ENCODE data around the gene SAMD14.

The SAMD14 gene

DNA sequence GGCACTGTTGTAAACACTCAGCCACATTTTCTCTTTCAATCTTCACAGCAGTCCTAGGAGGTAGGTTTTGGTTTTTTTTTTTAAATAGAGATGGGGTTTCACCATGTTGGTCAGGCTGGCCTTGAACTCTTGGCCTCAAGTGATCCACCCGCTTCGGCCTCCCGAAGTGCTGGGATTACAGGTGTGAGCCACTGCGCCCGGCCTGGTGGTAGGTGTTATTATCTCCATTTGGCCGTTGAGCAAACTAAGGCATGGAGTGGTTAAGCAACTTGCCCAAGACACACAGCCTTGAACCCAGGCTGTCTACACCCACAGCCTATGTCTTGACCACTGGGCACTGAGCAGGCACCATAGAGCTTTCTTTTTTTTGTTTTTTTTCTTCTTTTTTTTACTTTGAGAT lies 44.5 kb upstream of the SAMD14 start:
- DNase-seq (ENCODE audit: low read depth) = no peak
- TF ChIP-seq, protein P1, sequence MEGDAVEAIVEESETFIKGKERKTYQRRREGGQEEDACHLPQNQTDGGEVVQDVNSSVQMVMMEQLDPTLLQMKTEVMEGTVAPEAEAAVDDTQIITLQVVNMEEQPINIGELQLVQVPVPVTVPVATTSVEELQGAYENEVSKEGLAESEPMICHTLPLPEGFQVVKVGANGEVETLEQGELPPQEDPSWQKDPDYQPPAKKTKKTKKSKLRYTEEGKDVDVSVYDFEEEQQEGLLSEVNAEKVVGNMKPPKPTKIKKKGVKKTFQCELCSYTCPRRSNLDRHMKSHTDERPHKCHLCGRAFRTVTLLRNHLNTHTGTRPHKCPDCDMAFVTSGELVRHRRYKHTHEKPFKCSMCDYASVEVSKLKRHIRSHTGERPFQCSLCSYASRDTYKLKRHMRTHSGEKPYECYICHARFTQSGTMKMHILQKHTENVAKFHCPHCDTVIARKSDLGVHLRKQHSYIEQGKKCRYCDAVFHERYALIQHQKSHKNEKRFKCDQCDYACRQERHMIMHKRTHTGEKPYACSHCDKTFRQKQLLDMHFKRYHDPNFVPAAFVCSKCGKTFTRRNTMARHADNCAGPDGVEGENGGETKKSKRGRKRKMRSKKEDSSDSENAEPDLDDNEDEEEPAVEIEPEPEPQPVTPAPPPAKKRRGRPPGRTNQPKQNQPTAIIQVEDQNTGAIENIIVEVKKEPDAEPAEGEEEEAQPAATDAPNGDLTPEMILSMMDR (IDR thresholded peaks at IDR 0.05; ENCODE audit: control insufficient read depth, insufficient read depth, low read depth, low read length, missing control alignments) = no peak
- H3K4me3 ChIP-seq (ENCODE audit: control insufficient read depth, low read depth, low read length) = no peak overlapping the region

DNA sequence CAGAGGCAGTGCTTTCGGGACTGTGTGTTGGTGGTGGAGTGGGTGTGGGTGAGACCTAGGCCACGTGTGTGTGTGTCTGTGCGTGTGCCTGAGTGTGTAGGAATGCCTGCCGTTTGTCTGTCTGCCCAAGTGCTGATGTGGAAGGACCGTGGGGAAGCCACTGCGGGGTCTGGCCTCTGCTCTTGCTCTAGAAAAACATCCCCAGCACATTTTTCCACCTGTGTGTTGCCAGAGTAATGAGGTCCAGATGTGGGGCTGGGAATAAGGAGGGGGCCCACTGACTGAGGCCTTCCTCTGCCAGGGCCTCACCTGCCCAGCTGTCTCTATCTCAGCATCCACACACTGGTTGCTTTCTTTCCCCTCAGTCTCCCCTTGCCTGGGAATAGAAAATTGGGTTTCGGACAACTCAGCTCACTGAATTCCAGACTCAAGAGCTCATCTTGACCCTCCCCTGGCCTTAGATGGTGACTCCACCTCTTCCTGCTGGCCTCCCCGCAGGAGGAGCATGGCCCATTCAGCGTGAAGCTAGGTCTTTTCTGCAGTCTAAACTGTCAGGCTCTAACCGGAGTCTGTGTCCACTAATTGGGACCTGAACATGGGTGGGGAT lies 43.5 kb upstream of the SAMD14 start:
- TF ChIP-seq, protein P1 (IDR thresholded peaks at IDR 0.05; ENCODE audit: control insufficient read depth, insufficient read depth, low read depth, low read length, missing control alignments) = no peak
- H3K4me3 ChIP-seq (ENCODE audit: control insufficient read depth, low read depth, low read length) = no peak overlapping the region
- DNase-seq (ENCODE audit: low read depth) = no peak

DNA sequence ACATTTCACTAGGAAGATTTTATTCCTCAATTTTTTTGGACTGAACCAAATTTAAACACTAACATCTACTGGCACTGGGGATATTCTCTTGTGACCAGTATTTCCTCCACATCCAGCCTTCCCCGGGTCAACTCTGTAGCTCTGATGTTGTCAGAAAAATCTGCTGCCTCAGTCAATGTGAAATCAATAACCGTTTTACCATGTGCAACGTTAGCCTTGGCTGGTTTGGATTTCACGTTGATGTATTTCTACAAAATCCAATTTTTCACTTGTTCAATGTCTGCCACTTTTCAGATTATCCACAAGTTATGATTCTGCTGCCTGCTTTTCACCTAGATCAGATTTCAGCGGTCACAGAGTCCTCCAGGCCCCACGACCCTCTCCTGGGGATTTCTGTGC lies 43.0 kb upstream of the SAMD14 start:
- DNase-seq (ENCODE audit: low read depth) = no peak
- TF ChIP-seq, protein P1 (IDR thresholded peaks at IDR 0.05; ENCODE audit: control insufficient read depth, insufficient read depth, low read depth, low read length, missing control alignments) = no peak
- H3K4me3 ChIP-seq (ENCODE audit: control insufficient read depth, low read depth, low read length) = no peak overlapping the region

DNA sequence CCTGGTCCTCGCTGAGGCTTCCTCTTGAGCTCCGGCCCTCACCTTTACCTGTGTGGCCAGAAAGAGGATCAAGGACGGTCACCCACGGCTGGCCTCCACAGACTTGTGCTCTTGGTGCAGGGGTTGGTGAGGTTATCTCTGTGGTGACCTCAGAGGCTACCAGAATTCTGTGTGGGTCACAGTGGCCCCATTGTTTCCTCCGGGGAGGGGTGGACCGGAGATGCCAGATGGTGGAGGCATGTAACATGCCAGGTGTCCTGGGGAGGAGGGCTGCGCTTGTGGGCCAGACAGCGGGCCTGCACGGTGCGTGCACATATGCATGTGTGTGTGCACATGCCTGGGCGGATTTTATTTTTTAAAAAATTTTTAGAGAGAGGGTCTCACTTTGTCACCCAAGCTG lies 42.2 kb upstream of the SAMD14 start:
- DNase-seq (ENCODE audit: low read depth) = no peak
- TF ChIP-seq, protein P1 (IDR thresholded peaks at IDR 0.05; ENCODE audit: control insufficient read depth, insufficient read depth, low read depth, low read length, missing control alignments) = no peak
- H3K4me3 ChIP-seq (ENCODE audit: control insufficient read depth, low read depth, low read length) = no peak overlapping the region

DNA sequence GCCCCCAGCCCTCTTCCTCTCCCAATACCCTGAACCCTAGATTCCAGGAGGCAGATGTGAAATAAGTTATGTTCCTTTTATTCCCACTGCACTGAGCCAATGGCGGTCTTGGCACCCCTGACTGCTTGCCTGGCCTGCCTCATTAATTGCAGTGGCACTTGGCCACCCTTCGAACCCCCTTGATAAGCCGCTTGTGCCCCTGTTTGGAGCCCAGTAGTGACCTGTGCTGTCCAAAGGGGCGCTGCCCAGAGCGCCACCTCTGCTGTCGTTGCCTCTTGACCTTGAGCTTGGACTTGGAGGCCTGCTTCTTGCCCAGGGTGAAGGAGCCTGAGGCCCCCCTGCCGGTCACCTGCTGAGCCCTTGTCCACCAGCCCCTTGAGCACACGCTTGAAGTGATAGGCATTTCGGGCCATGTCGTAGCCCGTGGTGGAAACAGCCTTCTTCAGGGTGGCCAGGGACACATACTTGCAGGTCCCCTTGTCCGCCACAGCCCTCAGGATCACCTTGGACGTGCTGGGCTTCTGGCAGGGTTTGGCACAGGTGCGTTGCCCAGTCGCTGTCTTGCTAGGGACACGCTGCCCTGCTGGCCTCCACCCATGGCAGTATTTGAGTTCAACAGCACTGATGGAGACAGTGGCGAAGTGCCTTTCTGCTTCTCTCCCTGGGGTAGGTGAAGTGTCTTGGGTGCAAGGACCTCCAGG lies 41.6 kb upstream of the SAMD14 start:
- H3K4me3 ChIP-seq (ENCODE audit: control insufficient read depth, low read depth, low read length) = no peak overlapping the region
- no peak for DNase-seq (ENCODE audit: low read depth)
- TF ChIP-seq, protein P1 (IDR thresholded peaks at IDR 0.05; ENCODE audit: control insufficient read depth, insufficient read depth, low read depth, low read length, missing control alignments) = no peak

DNA sequence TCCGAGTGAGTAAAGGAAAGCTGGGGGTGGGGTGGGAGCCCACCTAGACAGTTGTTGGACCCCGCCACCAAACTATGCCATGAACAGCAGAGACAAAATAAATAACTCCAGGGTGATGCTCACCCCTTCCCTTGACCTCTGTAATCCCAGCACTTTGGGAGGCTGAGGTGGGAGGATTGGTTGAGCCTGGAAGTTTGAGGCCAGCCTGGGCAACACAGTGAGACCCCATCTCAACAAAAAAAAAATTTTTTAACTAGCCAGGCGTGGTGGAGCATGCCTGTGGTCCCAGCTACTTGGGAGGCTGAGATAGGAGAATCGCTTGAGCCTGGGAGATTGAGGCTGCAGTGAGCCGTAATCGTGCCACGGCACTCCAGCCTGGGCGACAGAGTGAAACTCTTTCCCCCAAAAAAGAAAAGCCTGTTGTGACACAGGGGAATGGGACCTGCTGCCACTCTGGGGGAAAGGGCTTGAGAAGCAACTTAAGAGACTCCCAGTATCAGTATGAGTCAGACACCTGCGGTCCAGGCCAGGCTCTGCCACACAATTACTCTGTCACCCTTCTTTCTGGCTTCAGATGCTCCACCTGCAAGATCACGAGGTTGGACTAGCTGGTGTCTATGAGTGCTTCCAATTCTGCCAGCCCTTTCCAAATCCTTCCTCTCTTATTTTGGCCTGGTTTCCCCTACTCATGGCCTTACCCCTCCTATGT lies 40.9 kb upstream of the SAMD14 start:
- TF ChIP-seq, protein P1 (IDR thresholded peaks at IDR 0.05; ENCODE audit: control insufficient read depth, insufficient read depth, low read depth, low read length, missing control alignments) = no peak
- no peak overlapping the region for H3K4me3 ChIP-seq (ENCODE audit: control insufficient read depth, low read depth, low read length)
- DNase-seq (ENCODE audit: low read depth) = no peak
